ENCODE measurements around the gene OTUD3.

GRCh38 chr1:19861842-19862530 lies 20.2 kb upstream of the OTUD3 start:
- TF ChIP-seq CTCF (conservative IDR thresholded peaks at IDR 0.05; ENCODE audit: low read depth, low read length) (no peak), EZH2 (IDR thresholded peaks at IDR 0.05; ENCODE audit: borderline replicate concordance, low read depth, low read length, poor library complexity, severe bottlenecking) (no peak)

Data from A673 (cell line).